ENCODE measurements around the gene NAA15.
A peak's percentile ranks its signal among the peaks of the same experiment; 100 is the strongest.
"Not testable (repeated sequence)": the region's sequence is repeated elsewhere in the genome, so short reads cannot be mapped to it uniquely, and the experiment has no call there.

Gene NAA15

DNA sequence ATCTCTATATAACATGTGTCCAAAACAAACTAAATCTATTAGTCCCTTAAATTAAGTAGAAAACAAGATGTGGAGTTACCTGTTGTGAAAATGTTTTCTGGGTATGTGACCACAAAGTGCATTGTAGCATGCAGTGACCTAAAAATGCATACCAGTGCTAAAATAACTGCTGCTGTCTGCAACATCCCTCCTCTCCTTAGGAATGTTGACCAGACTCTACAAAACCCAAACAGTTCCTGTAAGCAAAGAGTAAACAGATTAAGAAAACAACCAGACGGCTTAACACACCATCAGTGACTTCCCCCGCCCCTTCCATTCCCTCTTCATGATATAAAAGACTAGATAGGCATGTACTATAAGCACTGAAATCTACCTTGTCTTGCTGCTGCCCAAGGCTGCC lies 136.8 kb downstream of the NAA15 start:
- no peak for DNase-seq
- no peak overlapping the region for H3K27ac Mint-ChIP-seq
- H3K4me1 Mint-ChIP-seq = no peaks in the 10 kb centered on the region
- H3K4me3 Mint-ChIP-seq = no peak overlapping the region
- H3K9me3 Mint-ChIP-seq = peaks cover 93% of the 10 kb centered on the region
- TF ChIP-seq, protein P1, sequence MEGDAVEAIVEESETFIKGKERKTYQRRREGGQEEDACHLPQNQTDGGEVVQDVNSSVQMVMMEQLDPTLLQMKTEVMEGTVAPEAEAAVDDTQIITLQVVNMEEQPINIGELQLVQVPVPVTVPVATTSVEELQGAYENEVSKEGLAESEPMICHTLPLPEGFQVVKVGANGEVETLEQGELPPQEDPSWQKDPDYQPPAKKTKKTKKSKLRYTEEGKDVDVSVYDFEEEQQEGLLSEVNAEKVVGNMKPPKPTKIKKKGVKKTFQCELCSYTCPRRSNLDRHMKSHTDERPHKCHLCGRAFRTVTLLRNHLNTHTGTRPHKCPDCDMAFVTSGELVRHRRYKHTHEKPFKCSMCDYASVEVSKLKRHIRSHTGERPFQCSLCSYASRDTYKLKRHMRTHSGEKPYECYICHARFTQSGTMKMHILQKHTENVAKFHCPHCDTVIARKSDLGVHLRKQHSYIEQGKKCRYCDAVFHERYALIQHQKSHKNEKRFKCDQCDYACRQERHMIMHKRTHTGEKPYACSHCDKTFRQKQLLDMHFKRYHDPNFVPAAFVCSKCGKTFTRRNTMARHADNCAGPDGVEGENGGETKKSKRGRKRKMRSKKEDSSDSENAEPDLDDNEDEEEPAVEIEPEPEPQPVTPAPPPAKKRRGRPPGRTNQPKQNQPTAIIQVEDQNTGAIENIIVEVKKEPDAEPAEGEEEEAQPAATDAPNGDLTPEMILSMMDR (IDR thresholded peaks at IDR 0.05) = no peak
- H3K27me3 Mint-ChIP-seq (ENCODE audit: low read depth, poor library complexity) = no peaks in the 10 kb centered on the region
- peaks cover 98% of the 10 kb centered on the region for H3K36me3 Mint-ChIP-seq (ENCODE audit: low read depth)

DNA sequence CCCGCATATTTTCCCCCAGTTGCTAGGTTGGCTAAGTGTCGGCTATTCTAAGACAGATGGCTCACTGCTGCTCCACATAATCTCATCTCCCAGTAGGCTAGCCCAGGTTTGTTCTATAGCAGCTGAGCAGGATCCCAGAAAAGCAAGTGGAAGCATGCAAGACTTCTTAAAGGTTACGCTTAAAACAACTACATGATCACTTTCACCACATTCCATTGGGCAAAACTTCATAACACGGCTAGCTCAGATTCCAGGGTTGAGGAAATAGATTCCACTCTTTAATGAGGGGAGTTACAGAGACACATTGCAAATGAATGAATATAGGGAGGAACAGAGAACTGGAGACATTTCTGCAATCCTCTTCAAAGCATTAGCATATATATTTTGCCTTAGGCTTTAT lies 139.7 kb downstream of the NAA15 start:
- no peaks in the 10 kb centered on the region for H3K4me1 Mint-ChIP-seq
- TF ChIP-seq, protein P1 (IDR thresholded peaks at IDR 0.05) = no peak
- no peaks in the 10 kb centered on the region for H3K27me3 Mint-ChIP-seq (ENCODE audit: low read depth, poor library complexity)
- no peak overlapping the region for H3K27ac Mint-ChIP-seq
- H3K36me3 Mint-ChIP-seq (ENCODE audit: low read depth) = peaks cover 96% of the 10 kb centered on the region
- DNase-seq = no peak
- H3K4me3 Mint-ChIP-seq = no peak overlapping the region
- peaks cover 81% of the 10 kb centered on the region for H3K9me3 Mint-ChIP-seq

DNA sequence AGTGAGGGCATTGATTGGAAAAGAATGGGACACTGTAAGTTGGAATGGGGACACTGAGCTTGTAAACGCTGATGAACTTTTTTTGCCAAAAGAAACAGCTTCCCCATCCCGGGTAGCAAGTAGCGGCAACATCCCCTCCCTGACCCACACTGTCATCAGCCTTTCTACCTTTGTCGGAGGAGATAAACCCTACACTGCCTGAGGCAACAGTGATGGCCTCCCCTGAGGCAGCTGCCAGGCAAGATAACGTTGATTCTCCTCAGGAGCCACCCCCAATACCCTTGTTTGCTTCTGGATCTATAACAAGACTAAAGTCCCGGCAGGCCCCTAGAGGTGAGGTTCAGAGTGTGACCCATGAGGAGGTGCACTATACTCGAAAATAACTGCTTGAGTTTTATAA lies 142.4 kb downstream of the NAA15 start:
- DNase-seq = no peak
- peaks cover 95% of the 10 kb centered on the region for H3K36me3 Mint-ChIP-seq (ENCODE audit: low read depth)
- TF ChIP-seq, protein P1 (IDR thresholded peaks at IDR 0.05) = no peak
- H3K9me3 Mint-ChIP-seq = peaks cover 74% of the 10 kb centered on the region
- no peaks in the 10 kb centered on the region for H3K27me3 Mint-ChIP-seq (ENCODE audit: low read depth, poor library complexity)
- H3K4me1 Mint-ChIP-seq = no peaks in the 10 kb centered on the region
- no peak overlapping the region for H3K4me3 Mint-ChIP-seq
- H3K27ac Mint-ChIP-seq = no peak overlapping the region

DNA sequence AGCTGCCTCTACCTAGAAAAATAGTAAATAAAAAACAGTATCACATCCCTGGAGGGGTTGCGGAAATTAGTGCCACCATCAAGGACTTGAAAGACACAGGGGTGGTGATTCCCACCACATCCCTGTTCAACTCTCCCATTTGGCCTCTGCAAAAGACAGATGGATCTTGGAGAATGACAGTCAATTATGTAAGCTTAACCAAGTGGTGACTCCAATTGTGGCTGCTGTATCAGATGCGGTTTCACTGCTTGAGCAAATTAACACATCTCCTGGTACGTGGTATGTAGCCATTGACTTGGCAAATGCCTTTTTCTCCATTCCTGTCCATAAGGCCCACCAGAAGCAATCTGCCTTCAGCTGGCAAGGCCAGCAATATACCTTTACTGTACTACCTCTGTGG lies 143.6 kb downstream of the NAA15 start:
- H3K27ac Mint-ChIP-seq; H3K4me1 Mint-ChIP-seq; DNase-seq; H3K27me3 Mint-ChIP-seq (ENCODE audit: low read depth, poor library complexity); H3K4me3 Mint-ChIP-seq: not testable (repeated sequence)
- H3K9me3 Mint-ChIP-seq = peaks cover 72% of the 10 kb centered on the region
- peaks cover 95% of the 10 kb centered on the region for H3K36me3 Mint-ChIP-seq (ENCODE audit: low read depth)

DNA sequence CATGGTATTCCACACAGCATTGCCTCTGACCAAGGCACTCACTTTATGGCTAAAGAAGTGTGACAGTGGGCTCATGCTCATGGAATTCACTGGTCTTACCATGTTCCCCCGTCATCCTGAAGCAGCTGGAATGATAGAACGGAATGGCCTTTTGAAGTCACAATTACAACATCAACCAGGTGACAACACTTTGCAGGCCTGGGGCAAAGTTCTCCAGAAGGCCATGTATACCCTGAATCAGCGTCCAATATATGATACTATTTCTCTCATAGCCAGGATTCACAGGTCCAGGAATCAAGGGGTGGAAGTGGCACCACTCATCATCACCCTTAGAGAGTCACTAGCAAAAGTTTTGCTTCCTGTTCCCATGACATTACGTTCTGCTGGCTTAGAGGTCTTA lies 145.8 kb downstream of the NAA15 start:
- not testable (repeated sequence) for H3K27ac Mint-ChIP-seq; H3K4me1 Mint-ChIP-seq; H3K27me3 Mint-ChIP-seq (ENCODE audit: low read depth, poor library complexity); H3K4me3 Mint-ChIP-seq; DNase-seq
- Mint-ChIP-seq H3K9me3 (peaks cover 55% of the 10 kb centered on the region), H3K36me3 (ENCODE audit: low read depth) (peaks cover 87% of the 10 kb centered on the region)

DNA sequence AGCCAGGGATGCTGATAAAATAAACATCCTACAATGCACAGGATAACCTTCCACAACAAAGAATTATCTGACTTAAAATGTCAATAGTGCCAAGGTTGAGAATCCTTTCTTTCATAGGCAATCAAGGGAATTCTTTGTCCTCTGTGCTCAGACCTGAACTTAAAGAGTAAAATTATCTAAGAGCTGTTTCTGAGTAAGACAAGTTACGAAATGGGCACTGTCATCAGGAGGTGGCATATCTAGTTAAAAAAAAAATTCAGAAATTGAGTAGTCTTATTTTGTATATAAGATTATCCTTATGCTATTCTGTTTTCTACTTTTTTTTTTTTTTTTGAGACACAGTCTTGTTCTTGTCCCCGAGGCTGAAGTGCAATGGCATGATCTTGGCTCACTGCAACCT lies 149.3 kb downstream of the NAA15 start:
- Mint-ChIP-seq H3K27me3 (ENCODE audit: low read depth, poor library complexity) (peaks cover 4% of the 10 kb centered on the region), H3K4me1 (peaks cover 31% of the 10 kb centered on the region), H3K4me3 (no peak overlapping the region), H3K9me3 (peaks cover 35% of the 10 kb centered on the region), H3K27ac (no peak overlapping the region), H3K36me3 (ENCODE audit: low read depth) (peaks cover 59% of the 10 kb centered on the region)
- no peak for DNase-seq
- TF ChIP-seq, protein P1 (IDR thresholded peaks at IDR 0.05) = no peak

DNA sequence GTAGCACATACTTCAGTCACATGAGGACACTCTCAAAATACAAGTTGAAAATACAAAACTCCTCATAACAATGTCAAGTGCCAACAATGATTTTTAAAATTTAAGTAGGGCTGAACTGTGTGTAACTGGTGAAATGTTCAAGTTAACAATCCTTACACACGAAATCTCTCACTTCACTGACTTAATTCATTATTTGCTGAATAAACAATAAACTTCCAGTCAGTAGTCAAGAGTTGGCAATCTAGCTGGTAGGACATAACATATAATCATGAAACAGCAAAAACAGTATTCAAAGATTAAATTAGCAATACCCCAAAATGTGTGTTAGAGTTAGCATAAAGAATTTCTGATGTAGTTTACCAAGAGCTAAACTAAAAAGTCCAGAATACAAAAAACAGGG lies 150.7 kb downstream of the NAA15 start:
- Mint-ChIP-seq H3K4me1 (peaks cover 45% of the 10 kb centered on the region), H3K36me3 (ENCODE audit: low read depth) (peaks cover 45% of the 10 kb centered on the region), H3K4me3 (peak overlapping the region; percentile 98), H3K9me3 (peaks cover 29% of the 10 kb centered on the region), H3K27ac (no peak overlapping the region), H3K27me3 (ENCODE audit: low read depth, poor library complexity) (peaks cover 4% of the 10 kb centered on the region)
- no peak for DNase-seq
- TF ChIP-seq, protein P1 (IDR thresholded peaks at IDR 0.05) = no peak

Measured in nephron progenitor cell (in vitro differentiated cells).